Lower lobe of right lung (tissue), 2 donors: ENCODE results near the gene ZNF524. TPM values are rescaled to one million over a fixed set of nuclear protein-coding genes. Genes with fewer than 3 reads are reported as not detected.

Experiments used
- ATAC-seq, 2 donors: fragments of 200-7000 bp; cut with Tn5 transposase; one replicate each; pipeline ENCODE4 v1.9.1; 2020 to 2022; ENCODE audit warnings: mild to moderate bottlenecking in 2 of 2, moderate library complexity in 2 of 2
- DNase-seq: peaks from one replicate; pipeline ENCODE4 v3.0.0-alpha.2; 2020
- H3K27ac ChIP-seq: fragments of 200-600 bp; one replicate; pipeline ENCODE4 v1.8.0; 2022
- H3K27me3 ChIP-seq: fragments of 200-600 bp; one replicate; pipeline ENCODE4 v1.8.0; 2022; ENCODE audit warnings: low read depth
- H3K36me3 ChIP-seq: fragments of 200-600 bp; one replicate; pipeline ENCODE4 v1.8.0; 2022; ENCODE audit warnings: mild to moderate bottlenecking
- H3K4me1 ChIP-seq: fragments of 200-600 bp; one replicate; pipeline ENCODE4 v1.8.0; 2022
- H3K4me3 ChIP-seq: fragments of 200-600 bp; one replicate; pipeline ENCODE4 v1.8.0; 2022; ENCODE audit warnings: mild to moderate bottlenecking
- H3K9me3 ChIP-seq: fragments of 200-600 bp; one replicate; pipeline ENCODE4 v1.8.0; 2022
- CTCF ChIP-seq: fragments of 200-600 bp; IDR thresholded peaks from one replicate; pipeline ENCODE4 v1.8.0; 2022; ENCODE audit warnings: antibody characterized with exemption, mild to moderate bottlenecking
- intact Hi-C: fragments of 100-400 bp; cut with DNase I; formaldehyde crosslinking; loops from one replicate; pipeline ENCODE4 v1.11.0; 2022
- total RNA-seq: library from RNA; stranded (reverse); fragmentation: NEBNext Ultra II Directional; extraction: Animal tissue kit (Norgen Biotek cat#: 25700); gene quantifications from one replicate; pipeline ENCODE4 v1.2.1, GENCODE V29; 2021
- donor health status: DM: no; HTN: yes; CAD: no; lungs with severe emphysema.

Gene ZNF524
- total RNA-seq, 1 donor from 2014 or later = 33.4 TPM

GRCh38 chr19:55623561-55623960, 23.5 kb downstream of the ZNF524 start:
- peak overlapping the region; percentile 56 for H3K4me3 ChIP-seq
- intact Hi-C loops = no loop called here
- H3K4me1 ChIP-seq = peaks cover 40% of the 10 kb centered on the region
- H3K27me3 ChIP-seq = no peaks in the 10 kb centered on the region
- ATAC-seq = no peak
- no peaks in the 10 kb centered on the region for H3K9me3 ChIP-seq
- no peak for TF ChIP-seq CTCF
- peaks cover 10% of the 10 kb centered on the region for H3K36me3 ChIP-seq
- H3K27ac ChIP-seq = peak overlapping the region; percentile 41
- DNase-seq = no peak

DNA sequence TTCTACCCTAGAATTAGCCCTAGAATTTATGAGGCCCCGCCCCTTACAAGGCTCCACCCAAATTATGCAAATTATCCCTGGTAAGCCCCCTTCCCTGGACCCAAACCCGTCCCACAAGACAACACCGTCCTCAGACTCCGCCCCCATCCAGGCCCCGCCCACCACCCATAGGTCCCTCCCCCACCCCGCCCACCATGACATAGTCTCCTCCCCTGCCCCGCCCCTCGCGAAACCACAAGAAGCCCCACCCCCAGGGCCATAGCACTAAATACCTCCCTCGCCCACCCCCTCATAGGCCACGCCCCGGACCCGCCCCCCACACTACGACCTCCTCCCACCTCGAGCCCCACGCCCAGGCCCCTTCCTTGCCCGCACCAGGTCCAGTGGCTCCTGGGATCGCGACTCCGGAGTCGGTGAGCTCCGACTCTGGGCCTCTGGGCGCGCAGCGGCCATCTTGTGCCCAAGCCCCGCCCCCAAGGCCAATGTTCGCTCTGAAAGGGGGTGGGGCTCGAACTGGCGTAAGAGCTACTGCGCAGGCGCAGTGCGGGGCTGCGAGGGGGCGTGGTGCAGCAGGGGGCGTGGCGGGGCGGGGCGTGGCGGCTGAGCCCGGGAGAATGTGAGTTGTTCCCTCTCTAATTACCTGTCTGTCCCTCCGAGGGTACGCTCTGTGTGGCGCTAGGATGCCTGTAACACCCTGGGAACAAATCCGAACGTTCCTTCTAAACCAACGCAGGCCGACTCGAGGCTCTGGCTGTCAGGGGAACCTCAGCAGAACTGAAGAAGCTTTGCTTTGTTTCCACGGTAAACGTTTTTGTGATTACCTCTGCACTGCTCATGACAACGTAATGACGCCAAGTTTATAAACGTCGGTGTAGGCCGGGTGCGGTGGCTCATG, 24.3 kb downstream of the ZNF524 start, which contains the start of gene ZNF784:
ZNF784 (minus strand) TSS at position 458 of the 895 bp plus-strand sequence; CDS start at position 453, 5 bp downstream.
- peak; percentile 93 for DNase-seq
- no peak for TF ChIP-seq CTCF
- ATAC-seq = peak; percentile 96 to 97
- H3K4me3 ChIP-seq = peak within 1 kb of the TSS; percentile 56
- no peaks in the 10 kb centered on the region for H3K27me3 ChIP-seq
- H3K27ac ChIP-seq = peak within 1 kb of the TSS; percentile 89
- intact Hi-C loops = no loop called here
- H3K4me1 ChIP-seq = peaks cover 32% of the 10 kb centered on the region
- peaks cover 10% of the 10 kb centered on the region for H3K36me3 ChIP-seq
- H3K9me3 ChIP-seq = no peaks in the 10 kb centered on the region

DNA sequence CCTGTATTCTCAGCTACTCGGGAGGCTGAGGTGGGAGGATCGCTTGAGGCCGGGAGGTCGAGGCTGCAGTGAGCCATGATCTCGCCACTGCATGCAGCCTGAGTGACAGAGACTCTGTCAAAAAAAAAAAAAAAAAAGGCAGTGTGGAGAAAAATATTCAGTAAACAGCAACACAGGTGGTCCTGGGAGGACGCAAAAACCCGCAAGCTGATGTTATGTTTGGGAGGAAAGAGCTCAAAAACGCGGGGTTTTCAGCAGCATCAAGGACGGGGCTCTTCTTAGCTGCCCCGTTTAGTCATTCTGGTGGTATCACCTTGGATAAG, 24.9 kb downstream of the ZNF524 start:
- Histone ChIP-seq H3K4me3 (peak overlapping the region; percentile 56), H3K9me3 (no peaks in the 10 kb centered on the region), H3K27me3 (no peaks in the 10 kb centered on the region), H3K36me3 (peaks cover 10% of the 10 kb centered on the region), H3K27ac (peak overlapping the region; percentile 89), H3K4me1 (peaks cover 26% of the 10 kb centered on the region)
- ATAC-seq (no peak), DNase-seq (no peak)
- intact Hi-C loops = no loop called here
- no peak for TF ChIP-seq CTCF

DNA sequence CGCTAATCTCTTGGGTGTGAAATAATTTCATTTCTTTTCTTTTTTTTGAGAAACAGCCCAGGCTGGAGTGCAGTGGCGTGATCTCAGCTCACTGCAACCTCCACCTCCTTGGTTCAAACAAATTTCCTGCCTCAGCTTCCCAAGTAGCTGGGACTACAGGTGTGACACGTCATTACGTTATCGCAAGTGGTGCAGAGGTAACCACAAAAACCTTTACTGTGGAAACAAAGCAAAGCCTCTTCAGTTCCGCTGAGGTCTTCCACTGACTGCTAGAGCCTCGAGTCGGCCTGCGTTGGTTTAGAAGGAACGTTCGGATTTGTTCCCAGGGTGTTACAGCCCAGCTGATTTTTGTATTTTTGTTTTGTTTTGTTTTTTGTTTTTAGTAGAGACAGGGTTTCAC, 26.3 kb downstream of the ZNF524 start:
- ATAC-seq (no peak), DNase-seq (no peak)
- Histone ChIP-seq H3K36me3 (peaks cover 10% of the 10 kb centered on the region), H3K4me1 (peaks cover 16% of the 10 kb centered on the region), H3K27me3 (no peaks in the 10 kb centered on the region), H3K9me3 (no peaks in the 10 kb centered on the region), H3K4me3 (no peak overlapping the region), H3K27ac (no peak overlapping the region)
- intact Hi-C loops = no loop called here
- no peak for TF ChIP-seq CTCF

GRCh38 chr19:55632463-55632834, 32.4 kb downstream of the ZNF524 start:
- Histone ChIP-seq H3K36me3 (no peaks in the 10 kb centered on the region), H3K4me1 (peaks cover 47% of the 10 kb centered on the region), H3K27me3 (no peaks in the 10 kb centered on the region), H3K9me3 (no peaks in the 10 kb centered on the region), H3K27ac (no peak overlapping the region), H3K4me3 (no peak overlapping the region)
- TF ChIP-seq CTCF = peak; percentile 87
- ATAC-seq = peak; percentile 82 to 86
- intact Hi-C loops = no loop called here
- peak; percentile 68 for DNase-seq
